ENCODE data around the gene ASMTL.

GRCh38 chrX:1394731-1395501 lies 57.8 kb downstream of the ASMTL start:
- no peak for TF ChIP-seq POLR2A (IDR thresholded peaks at IDR 0.05)
- TF ChIP-seq POLR2AphosphoS5 (IDR thresholded peaks at IDR 0.05) = no peak
